GM21528 (cell line): ENCODE data around the gene FAM107B.
"Not testable (repeated sequence)": the region's sequence is repeated elsewhere in the genome, so short reads cannot be mapped to it uniquely, and the experiment has no call there.

ENCODE experiments used
- ATAC-seq: cut with Tn5 transposase; IDR thresholded peaks from one replicate; pipeline ENCODE4 v1.9.1; 2021; ENCODE audit warnings: mild to moderate bottlenecking, moderate library complexity; ENCODE audit not compliant: unreplicated experiment, low FRiP score

Gene FAM107B

DNA sequence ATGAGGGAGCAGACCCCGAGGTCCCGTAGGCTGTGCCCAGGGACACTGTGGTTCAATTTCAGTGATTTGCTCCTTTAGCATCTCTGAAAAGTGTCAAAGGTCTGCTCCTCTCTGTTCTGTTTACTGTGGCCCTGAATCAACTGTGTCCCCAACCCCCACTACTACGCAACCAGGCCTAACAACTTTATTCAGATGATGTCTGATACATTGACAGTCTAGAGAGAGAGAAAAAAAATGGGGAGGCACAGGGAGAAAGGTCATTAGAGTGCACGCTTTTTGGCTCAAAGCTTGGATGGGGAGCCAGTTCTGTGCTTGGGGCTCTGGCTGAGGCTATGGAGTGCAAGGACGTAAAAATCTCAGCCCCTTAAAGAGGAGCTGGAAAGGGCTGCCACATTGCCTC is 77.9 kb downstream of the FAM107B start:
- no peak for ATAC-seq

DNA sequence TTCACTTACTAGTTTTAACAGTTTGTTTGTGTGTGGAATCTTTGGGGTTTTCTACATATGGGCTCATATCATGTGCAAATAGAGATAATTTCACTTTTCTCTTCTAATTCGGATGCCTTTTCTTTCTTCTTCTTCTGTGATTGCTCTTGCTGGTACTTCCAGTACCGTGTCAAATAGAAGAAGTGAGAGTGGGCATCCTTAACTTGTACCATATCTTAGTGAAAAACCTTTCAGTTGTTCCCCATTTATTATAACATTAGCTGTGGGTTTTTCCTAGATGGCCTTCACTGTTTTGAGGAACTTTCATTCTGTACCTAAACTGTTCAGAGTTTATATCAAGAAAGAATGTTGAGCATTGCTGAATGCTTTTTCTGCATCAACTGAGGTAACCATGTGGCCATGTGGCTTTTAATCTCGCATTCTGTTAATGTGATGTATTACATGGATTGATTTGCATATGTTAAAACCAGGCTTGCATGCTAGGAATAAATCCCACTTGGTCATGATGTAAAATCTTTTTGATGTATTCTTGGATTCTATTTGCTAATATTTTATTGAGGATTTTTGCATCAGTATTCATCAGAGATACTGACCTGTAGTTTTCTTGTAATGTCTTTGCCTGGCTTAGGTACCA is 78.7 kb downstream of the FAM107B start:
- ATAC-seq: no peak

DNA sequence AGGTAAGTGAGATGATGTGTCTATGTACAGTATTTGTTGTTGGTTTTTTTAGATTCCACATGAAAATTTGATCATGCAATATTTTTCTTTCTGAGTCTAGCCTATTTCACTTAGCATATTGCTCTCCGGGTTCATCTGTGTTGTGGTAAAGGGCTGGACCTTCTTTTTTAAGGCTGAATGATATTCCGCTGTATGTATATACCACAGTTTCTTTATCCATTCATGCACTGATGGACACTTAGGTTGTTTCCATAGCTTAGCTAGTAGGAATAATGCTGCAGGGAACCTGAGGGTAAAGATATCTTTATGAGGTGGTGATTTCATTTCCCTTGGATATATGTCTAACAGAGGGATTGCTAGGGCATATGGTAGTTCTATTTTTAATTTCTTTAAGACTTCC is 80.8 kb downstream of the FAM107B start:
- ATAC-seq: no peak

DNA sequence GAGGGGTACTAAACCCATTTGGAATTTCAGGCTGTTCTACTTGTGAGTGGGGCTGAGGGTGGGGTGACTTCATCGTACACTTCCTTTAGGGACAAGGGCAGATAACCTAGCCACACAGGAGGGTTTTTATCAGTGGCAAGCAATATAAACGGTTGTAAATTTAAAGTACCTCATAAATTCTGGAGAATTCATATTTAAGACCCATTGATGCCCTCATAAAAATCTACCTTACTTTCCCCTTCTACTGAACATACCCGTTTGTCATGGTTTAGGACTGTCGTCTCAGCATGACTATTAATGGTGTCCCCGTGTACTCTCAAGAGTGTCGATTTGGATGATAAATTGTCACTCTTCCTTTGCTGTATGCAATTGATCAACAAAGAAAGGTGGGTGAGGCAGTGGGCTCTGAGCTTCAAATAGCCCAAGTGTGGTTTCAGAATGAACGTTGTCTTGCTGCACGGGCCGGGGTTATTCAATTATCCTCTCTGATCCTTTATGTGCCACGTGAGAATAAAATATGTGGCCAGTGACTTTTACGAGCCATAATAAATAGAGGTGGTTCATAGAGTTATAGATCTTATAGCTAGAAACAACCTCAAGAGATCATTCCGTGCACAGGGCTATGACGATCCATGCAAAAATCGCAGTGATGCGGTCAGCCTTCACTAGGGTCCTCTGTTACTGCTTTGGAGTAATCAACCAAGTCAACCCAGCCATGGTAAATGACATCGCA is 82.2 kb downstream of the FAM107B start:
- no peak for ATAC-seq

DNA sequence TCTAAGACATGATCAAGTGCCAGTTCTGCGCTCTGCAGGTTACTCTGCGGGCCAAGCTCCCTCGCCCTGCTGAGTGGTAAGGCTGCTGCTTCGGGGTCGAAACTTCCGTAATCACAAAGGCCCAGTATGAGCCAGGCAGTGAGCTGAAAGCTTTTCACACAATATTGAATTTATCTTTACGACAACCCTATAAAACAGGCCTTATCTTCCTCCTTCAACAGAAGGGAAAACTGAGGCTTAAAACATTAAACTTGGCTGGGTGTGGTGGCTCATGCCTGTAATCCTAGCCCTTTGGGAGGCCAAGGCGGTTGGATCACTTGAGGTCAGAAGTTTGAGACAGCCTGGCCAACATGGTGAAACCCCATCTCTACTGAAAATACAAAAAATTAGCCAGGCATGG is 83.3 kb downstream of the FAM107B start:
- ATAC-seq: no peak

DNA sequence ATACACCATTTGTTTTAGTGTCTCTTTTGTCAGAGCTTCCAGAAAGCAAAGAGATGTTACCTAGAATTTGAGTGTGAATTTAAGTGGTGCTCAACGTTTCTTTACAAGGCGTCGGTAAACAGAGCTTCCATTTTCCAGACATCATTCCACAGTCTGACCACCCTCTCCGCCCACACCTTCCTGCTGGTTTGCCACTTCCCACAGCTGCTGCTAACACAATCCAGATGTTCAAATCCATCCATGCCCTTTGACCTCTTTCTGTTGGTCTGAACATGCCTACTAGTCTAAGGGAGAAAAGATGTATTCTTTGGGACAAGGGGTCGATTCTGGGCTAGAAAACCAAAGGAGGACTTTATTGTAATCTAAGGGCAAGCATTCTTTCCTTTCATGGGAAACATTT is 86.1 kb downstream of the FAM107B start:
- ATAC-seq: no peak

DNA sequence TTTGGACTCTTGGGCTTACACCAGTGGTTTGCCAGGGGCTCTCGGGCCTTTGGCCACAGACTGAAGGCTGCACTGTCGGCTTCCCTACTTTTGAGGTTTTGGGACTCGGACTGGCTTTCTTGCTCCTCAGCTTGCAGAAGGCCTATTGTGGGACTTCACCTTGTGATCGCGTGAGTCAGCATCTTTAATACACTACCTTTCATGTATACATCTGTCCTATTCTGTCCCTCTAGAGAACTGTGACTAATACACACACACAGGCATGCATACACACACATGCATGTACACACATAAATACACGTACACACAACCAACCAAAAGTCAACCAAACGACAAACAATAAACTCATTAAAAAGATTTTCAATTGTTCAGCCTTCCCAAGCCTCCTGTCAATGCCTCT is 86.5 kb downstream of the FAM107B start:
- ATAC-seq: not testable (repeated sequence)

DNA sequence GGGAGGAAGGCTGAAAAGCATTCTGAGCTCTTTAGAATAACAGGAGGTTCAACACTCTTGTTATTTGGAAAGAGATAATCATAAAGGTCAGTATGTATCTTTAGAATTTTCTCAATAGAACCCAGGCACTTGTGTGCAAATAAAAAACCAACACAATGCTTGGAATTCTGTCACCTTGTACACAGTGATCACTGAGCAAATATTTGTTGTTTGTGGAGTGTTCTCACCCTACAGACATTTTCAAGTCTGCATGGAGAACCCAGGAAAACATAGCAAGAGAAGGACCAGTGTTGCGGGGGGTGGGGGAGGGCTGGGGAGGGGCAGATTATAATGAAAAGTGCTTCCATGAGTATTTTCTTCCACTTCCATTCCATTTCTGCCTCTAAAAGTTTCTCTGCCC is 87.4 kb downstream of the FAM107B start:
- no peak for ATAC-seq

DNA sequence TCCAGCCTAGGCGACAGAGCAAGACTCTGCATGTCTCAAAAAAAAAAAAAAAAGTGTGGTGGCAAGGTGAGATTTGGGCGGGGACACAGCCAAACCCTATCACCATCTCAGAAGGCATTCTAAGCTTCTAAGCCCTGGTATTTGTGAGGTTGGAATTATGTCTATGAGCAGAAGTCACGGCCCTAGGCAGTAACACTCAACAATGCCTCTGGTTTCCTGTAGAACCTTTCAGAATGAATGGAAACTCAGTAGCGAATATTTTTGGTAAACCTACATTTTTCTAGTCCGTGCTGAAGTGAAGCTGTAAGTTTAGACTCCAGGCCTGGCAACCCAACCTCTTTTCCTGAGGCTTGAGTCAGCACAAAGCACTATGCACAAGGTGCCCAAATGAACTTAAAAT is 88.3 kb downstream of the FAM107B start:
- no peak for ATAC-seq

DNA sequence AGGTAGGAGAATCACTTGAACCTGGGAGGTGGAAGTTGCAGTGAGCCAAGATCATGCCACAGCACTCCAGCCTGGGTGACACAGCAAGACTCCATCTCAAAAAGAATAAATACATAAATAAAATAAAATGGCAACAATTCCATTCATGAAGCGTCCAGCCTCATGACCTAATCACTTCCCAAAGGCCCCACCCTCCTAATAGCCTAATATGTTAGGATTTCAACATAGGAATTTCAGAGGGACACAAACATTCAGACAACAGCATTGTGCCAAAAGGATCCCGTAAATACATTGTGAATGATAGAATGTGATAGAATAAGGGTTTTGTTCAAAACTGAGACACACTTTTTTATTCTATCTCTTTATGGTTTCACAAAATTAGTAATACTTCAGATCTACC is 90.3 kb downstream of the FAM107B start:
- ATAC-seq: no peak

DNA sequence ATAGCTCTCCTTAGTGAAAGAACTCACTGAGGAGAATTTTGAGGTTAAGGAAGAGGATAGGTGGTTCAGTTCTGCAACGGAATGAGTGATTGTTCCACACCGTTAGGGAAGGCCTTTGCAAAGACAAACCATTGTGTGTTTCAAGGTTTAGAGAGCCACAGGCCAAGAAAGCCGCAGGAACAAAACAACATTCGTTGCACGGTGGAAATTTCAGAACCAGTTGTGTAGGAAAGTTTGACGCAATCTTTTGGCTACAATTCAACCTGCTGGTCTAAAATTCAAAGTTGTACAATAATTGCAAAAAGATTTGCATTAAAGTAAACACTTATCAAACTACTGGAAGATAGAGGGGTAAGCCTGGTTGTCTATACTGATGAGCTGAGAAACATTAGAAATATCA is 91.4 kb downstream of the FAM107B start:
- ATAC-seq: no peak

DNA sequence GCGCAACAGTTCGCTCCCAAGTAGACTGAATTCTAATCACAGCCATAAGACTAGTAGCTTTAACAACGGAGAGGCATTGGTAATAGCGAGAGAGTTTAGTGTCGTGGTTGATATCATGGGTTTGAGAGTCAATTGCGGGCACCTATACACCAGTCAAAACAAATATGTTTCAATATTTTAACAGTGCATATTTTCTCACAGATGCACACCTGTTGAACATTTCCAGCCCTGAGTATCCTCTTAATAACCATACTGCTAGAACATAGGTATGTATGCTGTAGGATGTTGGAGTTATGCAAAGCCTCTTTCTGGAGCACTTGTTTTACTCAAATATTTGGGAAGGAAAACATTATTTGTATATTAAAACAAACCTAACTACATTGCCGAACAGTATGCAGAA is 92.9 kb downstream of the FAM107B start:
- no peak for ATAC-seq

DNA sequence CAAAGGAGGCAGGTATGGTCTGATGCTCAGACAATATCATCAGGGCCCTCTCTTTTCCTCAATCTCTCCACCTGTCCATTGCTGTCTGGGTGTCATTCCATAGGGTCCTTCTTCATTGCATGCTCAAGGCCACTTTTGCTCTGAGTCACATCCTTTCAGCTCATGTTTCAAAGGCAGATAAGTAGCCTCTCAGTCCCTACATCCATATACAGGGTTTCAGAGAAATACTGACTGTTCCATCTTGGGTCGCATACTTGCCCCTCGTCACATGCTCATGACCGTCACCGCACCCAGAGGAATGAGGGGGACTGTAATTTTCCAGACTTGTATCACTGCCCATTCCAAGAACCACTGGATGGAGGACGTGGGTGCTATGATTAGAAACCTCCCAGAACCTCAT is 93.4 kb downstream of the FAM107B start:
- ATAC-seq: no peak

DNA sequence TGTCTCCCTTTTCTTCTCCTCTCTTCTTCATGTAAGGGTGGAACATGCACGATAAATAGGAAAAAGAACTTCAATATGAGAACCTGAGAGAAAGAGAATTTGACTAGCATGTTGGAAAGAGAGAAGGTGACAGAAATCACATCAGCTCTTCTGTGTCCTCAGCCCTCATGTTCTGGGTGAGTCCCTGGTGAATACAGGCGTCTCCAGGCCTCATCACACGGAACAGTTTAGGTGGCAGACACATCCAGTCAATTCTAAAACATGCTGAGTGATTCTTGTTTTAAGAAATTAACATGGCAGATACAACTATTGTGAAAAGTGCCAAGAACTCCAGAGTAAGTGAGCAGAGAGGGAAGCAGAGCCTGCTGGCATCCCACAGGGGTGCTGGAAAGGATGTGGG is 96.1 kb downstream of the FAM107B start:
- no peak for ATAC-seq

DNA sequence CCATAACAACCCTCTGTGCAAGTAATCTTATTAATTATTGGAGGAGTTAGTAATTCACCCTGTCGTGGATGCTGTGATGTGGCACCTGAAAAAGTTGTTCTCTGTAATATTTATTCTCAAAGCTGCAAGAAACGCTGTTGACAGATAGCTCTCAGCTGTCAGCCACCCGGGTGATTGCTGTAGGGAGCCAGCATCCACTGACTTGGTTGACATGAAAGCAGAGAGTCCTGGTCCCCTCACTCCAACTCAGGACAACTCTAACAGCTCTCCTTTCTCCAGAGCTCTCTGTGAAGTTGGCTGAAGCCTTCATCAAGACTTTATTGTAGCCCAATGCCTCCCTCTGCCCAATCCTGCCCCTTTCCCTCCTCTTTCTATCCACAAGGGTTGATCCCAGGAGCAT is 98.0 kb downstream of the FAM107B start:
- no peak for ATAC-seq

DNA sequence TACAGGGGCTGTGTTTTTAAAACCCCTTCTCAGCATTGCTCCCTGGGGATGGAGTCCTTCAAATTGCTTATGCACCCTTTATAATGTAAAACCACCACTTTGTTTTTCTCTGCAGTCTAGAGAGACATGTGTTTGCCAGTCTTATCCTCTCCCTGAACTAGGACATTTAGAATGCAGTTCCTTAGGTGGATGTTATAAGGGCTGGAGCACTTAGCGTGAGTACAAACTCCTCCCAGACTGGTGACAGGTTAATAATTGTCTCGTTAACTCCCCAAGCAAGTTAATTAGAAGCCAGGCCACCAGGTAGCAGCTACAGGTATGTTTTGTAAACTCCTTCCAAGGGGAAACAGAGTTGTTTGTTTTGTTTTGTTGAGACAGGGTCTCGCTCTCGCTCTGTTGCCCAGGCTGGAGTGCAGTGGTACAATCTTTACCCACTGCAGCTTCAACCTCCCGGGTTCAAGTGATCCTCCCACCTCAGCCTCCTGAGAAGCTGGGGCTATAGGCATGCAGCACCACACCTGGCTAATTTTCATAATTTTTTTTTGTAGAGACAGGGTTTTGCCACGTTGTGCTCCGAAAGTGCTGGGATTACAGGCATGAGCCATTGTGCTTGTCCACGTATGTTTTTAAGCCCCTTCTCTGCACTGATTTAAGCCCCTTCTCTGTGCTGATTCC is 100.2 kb downstream of the FAM107B start:
- ATAC-seq: no peak

DNA sequence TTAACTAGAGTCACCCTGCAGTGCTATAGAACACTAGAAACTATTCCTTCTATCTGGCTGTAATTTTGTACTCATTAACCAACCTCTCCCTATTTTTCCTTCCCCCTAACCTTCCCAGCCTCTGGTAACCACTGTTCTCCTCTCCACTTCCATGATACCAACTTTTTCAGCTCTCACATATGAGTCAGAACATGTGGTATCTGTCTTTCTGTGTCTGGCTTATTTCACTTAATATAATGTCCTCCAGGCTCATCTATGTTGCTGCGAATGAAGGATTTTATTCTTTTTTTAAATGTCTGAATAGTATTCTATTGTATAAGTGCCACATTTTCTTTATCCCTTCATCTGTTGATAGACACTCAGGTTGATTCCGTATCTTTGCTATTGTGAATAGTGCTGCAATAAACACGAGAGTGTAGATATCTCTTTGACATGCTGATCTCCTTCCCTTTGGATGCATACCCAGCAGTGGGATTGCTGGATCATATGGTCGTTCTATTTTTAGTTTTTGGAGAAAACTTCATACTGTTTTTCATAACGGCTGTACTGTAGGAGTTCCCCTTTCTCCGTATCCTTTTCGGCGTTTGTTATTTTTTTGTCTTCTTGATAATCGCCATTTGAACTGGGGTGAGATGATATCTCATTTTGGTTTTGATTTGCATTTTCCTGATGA is 101.4 kb downstream of the FAM107B start:
- ATAC-seq: no peak

DNA sequence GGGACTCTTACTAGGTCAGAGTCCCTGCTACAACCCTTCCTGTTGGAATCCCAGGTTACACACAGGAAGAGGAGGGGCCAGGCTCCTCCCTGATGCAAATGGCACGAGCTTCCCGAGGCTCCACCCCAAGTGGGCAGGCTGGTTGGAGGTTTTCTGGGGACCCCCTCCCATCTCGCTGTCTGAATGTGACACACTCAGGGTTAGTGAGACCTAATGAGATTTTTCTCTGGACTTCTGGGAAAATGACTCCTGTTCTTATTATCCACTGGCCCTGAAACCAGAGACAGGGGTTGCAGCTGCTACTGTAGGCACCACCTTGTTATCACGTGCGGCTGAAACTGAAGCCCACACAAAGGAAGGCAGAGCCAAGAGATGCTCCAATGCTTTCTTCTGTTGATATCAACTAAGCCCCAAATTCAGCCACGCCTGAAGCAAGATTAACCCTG is 103.3 kb downstream of the FAM107B start:
- no peak for ATAC-seq

DNA sequence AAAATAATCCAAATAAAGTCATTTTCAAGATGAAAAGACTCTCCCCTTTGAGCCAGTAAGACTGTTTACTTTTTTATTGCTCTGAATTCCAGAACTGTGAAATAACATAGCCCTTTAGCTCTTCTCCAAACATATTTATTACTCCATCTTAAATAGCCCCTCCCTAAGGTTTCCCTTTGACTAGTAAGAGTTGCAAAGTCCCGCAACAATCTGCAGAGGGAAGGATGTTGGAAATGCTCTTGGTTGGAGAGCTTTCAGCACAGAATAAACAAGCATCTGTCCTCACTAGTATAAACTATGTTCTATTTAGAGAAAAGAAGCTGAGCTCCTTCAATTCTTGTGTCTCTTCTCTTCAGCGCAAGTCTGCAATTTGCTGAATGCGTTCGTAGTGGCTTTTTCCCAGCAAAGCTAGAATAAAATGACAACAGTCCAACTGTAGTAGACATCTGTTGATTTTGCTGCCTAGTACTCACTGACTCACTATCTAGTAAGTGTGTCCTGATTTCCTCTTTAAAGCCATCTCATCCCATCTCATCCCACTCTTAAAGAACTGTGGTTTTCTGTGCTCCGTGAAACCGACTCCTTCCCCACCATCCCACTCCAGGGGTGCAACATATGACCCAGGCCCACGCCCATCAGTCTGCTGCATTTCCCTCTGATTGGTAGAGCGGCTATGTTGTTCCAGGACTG is 104.0 kb downstream of the FAM107B start:
- ATAC-seq: no peak

DNA sequence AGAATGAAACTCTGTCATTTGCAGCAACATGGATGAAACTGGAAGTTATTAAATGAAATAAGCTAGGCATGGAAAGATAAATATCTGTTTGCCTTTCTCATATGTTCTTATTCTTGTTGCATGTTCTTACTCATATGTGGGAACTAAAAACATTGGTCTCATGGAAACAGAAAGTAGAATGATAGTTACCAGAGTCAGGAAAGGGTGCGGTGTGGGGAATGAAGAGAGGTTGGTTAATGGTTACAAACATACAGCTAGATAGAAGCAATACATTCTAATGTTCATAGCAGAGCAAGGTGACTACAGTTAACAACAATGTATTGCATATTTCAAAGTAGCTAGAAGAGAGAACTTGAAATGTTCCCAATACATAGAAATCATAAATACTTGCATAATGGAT is 105.1 kb downstream of the FAM107B start:
- no peak for ATAC-seq

DNA sequence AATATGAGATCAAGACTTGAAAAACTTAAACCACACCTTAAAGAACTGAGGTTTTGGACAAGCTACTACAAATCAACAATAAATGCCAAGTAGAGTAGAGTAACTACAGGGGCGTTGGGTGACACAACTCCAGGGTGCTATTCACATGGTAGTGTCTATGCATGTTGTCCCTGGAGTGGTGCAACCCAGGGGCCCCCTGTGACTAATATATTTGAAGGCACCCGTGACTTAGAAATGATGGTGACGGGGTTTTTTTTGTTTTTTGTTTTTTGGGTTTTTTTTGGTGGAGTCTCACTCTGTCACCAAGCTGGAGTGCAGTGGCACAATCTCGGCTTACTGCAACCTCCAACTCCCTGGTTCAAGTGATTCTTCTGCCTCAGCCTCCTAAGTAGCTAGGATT is 106.9 kb downstream of the FAM107B start:
- ATAC-seq: no peak
